Endothelial cell of umbilical vein (primary cell): Measurements from ENCODE around the gene BLTP3A.
"Not testable (repeated sequence)": the region's sequence is repeated elsewhere in the genome, so short reads cannot be mapped to it uniquely, and the experiment has no call there.

Experiments
- EZH2 ChIP-seq: IDR thresholded peaks from 2 replicates; pipeline ENCODE4 v1.6.1; 2012; ENCODE audit warnings: borderline replicate concordance, low read depth, mild to moderate bottlenecking, moderate library complexity, low read length, inconsistent platforms; ENCODE audit not compliant: severe bottlenecking
- GATA2 ChIP-seq: IDR thresholded peaks from 2 replicates; pipeline ENCODE4 v1.7.0; 2011; ENCODE audit warnings: low read depth, mild to moderate bottlenecking, moderate library complexity, mixed read lengths, low read length; ENCODE audit not compliant: insufficient read length, insufficient read depth
- MYC ChIP-seq: IDR thresholded peaks from one replicate; pipeline ENCODE4 v1.6.1; 2011; ENCODE audit warnings: mild to moderate bottlenecking, low read depth, low read length
- TF ChIP-seq, protein P1 (sequence below), 2 donors: IDR thresholded peaks; 1 replicate in 1 of 2; 2 replicates in 1 of 2; pipeline ENCODE4 v1.5.1; 2011; ENCODE audit warnings: low read length in 2 of 2, mild to moderate bottlenecking in 2 of 2, moderate library complexity in 2 of 2, control low read depth in 1 of 2, inconsistent platforms in 1 of 2, low read depth in 1 of 2; ENCODE audit not compliant: insufficient read depth in 1 of 2; ENCODE audit errors: extremely low read depth in 1 of 2

DNA sequence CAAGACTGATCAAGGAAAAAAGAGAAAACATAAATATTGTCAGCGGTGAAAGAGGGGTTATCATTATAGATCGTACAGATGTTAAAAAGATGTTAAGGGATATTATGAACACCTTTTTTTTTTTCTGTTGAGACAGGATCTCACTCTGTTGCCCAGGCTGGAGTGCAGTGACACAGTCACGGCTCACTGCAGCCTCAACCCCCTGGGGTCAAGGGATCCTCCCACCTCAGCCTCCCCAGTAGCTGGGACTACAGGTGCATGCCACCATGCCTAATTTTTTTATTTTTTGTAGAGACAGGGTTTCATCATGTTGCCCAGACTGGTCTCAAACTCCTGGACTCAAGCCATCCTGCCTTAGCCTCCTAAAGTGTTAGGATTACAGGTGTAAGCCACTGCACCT, 16.6 kb downstream of the BLTP3A start:
- TF ChIP-seq, protein P1, sequence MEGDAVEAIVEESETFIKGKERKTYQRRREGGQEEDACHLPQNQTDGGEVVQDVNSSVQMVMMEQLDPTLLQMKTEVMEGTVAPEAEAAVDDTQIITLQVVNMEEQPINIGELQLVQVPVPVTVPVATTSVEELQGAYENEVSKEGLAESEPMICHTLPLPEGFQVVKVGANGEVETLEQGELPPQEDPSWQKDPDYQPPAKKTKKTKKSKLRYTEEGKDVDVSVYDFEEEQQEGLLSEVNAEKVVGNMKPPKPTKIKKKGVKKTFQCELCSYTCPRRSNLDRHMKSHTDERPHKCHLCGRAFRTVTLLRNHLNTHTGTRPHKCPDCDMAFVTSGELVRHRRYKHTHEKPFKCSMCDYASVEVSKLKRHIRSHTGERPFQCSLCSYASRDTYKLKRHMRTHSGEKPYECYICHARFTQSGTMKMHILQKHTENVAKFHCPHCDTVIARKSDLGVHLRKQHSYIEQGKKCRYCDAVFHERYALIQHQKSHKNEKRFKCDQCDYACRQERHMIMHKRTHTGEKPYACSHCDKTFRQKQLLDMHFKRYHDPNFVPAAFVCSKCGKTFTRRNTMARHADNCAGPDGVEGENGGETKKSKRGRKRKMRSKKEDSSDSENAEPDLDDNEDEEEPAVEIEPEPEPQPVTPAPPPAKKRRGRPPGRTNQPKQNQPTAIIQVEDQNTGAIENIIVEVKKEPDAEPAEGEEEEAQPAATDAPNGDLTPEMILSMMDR (IDR thresholded peaks at IDR 0.05; ENCODE audit: extremely low read depth in 1 of 2, insufficient read depth in 1 of 2, low read depth in 1 of 2, low read length in 2 of 2), result not testable (repeated sequence)
- not testable (repeated sequence) for TF ChIP-seq MYC, EZH2, GATA2
